ENCODE results near the gene HOXA5.

The HOXA5 gene

GRCh38 chr7:27148756-27149641 lies 5.5 kb upstream of the HOXA5 start:
- DNase-seq (ENCODE audit: low spot score) = peak; percentile 42

GRCh38 chr7:27148031-27148755 lies 4.7 kb upstream of the HOXA5 start:
- peak; percentile 54 for DNase-seq (ENCODE audit: low spot score)

DNA sequence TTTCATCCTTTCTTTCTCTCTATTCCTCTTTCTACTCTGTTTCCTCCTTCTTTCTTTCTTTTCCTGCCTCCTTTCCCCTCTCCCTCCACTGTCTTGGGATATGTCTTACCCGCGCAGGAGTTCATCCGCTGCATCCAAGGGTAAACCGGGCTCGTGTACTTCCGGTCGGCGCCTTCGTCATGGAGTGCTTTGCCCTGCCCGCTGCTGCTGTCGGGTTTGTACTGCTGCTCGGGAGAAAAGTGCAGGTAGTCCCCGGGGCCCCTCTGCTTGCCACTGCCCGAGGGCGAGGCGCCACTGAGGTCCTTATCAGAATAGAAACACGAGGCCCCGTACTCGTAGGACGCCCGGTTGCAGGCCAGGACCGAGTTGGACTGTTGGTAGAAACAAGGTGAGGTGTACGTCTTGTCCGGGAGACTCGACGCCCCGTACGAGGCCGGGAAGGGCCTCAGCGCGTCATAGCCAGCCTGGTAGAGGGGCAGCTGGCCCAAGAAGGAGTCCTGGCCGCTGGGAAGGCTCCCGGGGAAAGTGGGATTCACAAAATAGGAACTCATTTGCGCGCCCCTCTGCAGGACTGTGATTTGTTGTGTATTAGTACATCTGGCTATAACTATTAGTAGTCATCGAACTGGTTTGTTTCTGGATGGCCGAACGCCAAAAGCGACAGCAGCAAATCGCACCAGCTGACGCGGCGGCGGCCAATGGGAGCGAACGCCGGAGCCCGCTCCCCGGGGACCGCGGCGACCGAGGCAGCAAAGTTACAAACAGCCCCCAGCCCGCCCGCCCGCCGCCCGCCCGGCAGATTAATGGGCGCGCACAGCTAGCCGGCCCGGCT lies 3.9 kb upstream of the HOXA5 start, which contains the start of gene HOXA6:
Gene HOXA6, minus strand, starts transcription at position 576 of the 832 bp plus-strand sequence. Its CDS starts 25 bp downstream, at position 551.
- peak; percentile 82 for DNase-seq (ENCODE audit: low spot score)

GRCh38 chr7:27146491-27147198 lies 3.2 kb upstream of the HOXA5 start:
- no peak for DNase-seq (ENCODE audit: low spot score)

DNA sequence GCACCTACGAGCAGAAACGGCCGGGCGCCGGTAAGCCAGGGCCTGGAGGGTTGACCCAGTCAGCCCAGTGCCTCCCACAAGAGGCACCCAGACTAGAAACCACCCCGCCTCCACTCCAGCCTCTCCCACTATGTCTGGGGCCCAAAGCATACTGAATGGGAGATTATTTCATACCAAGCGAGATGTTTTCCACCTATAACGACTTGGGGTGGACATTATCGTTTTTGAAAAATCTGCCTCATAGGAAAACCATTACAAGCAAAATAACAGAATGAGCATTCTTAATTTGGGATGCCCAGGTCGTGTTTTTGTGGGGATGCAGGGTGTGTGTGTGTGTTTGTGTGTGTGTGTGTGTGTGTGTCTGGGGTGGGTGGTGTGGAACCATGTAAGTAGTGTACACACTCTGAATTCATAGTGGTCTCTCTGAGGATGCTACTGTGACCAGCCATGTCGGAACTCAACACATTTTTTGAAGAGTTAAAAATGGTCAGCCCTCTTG lies 2.5 kb upstream of the HOXA5 start:
- DNase-seq (ENCODE audit: low spot score) = no peak

DNA sequence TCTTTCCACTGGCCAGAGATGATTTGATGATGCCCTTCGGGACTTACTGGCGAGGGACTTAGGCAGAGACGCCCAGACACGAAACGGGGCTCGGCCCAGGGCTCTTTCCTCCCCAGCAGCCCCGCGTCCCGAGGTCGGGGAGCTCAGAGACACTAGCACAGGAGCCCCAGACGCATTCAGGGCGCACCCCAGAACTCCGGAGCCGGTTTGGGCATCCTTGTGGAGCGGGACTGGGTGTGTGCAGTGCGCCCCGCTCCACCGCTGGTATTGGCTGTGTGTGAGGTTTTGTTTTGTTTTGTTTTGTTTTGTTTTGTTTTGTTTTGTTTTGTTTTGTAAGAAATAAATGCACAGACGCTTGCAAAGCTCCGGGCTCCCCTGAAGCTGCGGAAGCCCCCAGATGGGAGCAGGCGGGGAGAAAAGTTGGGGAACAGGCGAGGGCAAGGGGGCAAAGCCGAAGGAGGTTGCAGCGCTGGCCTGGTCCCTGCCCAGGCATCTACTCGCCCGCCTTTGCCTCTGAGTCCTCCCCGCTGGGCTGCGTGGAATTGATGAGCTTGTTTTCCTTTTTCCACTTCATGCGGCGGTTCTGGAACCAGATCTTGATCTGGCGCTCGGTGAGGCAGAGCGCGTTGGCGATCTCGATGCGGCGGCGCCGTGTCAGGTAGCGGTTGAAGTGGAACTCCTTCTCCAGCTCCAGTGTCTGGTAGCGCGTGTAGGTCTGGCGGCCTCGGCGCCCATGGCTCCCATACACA lies 1.9 kb upstream of the HOXA5 start:
- DNase-seq (ENCODE audit: low spot score) = no peak

DNA sequence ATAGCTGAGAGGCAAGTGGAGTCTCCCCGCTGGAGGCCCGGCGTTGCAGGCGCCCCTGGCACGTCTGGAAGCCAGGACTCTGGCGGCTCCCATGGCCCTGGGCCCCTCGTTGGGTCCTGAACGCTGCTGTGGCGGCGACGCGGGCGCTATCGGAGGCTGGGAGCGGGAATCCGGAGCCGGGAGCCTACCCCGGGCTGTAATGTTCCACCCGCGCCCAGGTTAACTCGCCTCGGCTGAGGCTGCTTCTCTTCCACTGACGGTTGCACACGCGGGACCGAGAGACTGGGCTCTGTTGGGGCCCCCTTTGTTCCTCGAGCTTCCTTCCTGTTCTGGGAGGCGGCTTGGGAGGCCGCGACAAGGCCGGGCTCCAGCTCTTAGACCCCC lies 1.3 kb upstream of the HOXA5 start:
- no peak for DNase-seq (ENCODE audit: low spot score)

GRCh38 chr7:27143950-27144780 lies 684 bp upstream of the HOXA5 start:
- DNase-seq (ENCODE audit: low spot score) = no peak

GRCh38 chr7:27142580-27143022 lies 880 bp downstream of the HOXA5 start:
- no peak for DNase-seq (ENCODE audit: low spot score)

DNA sequence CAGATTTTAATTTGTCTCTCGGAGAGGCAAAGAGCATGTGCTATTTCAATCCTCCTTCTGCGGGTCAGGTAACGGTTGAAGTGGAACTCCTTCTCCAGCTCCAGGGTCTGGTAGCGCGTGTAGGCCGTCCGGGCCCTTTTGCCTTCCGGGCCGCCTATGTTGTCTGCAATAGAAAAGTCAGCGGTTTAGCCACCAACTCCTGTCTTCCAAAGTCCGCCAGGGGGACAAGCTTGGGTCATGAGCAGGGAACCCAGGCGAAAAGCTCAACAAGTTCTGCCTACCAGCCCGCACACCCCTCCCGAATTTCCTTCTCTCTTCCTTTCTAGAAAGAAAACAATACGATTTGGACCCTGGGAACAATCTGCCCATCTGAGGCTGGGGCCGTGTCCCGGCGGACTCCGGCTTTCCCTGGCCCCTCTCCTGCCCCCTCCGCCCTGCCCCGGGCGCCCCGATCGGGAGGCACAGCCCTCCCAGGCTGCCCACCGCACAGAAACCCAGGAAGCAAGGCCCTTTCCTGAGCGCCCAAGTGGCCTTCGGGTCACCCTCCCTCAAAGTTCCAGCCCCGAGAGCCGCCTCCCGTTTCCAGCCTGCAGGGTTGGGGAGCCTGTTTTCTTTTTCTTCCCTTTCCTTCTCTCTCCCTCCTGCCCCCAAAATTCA lies 1.4 kb downstream of the HOXA5 start:
- no peak for DNase-seq (ENCODE audit: low spot score)

GRCh38 chr7:27141137-27141922 lies 2.2 kb downstream of the HOXA5 start:
- DNase-seq (ENCODE audit: low spot score) = no peak

DNA sequence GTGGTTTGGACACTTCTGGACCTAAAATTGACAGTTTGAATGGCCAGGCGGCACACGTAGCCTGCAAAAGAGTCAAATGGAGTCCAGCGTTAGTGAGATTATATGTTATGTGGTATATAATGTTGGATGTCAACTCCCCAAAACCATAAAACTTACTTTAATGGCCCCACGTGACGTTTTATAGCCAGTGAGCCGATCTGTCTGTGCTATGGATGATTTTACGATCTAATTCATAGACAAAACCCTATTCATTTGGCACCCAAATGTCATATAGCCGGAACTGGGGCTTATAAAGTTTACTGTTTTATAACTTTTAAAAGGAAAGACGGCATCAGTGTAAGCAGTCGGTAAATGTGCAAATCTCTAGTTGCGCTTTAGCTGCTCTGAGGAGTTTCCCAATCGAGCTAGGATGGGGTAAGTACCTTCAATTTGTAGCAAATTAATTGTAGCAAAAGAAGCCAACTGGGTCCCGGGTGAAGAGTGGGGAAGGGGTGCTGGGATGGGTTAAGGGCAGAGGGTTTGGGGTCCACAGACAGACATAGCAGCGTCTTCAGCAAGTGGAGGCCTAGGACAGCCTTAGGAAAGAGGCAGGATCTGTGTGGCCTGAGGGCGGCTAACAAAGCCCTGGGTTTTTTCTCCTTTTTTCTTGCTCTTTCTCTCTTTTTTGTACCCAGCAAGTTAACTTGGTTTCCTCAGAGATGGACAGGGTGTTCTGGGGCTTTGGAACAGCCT lies 3.2 kb downstream of the HOXA5 start:
- no peak for DNase-seq (ENCODE audit: low spot score)

DNA sequence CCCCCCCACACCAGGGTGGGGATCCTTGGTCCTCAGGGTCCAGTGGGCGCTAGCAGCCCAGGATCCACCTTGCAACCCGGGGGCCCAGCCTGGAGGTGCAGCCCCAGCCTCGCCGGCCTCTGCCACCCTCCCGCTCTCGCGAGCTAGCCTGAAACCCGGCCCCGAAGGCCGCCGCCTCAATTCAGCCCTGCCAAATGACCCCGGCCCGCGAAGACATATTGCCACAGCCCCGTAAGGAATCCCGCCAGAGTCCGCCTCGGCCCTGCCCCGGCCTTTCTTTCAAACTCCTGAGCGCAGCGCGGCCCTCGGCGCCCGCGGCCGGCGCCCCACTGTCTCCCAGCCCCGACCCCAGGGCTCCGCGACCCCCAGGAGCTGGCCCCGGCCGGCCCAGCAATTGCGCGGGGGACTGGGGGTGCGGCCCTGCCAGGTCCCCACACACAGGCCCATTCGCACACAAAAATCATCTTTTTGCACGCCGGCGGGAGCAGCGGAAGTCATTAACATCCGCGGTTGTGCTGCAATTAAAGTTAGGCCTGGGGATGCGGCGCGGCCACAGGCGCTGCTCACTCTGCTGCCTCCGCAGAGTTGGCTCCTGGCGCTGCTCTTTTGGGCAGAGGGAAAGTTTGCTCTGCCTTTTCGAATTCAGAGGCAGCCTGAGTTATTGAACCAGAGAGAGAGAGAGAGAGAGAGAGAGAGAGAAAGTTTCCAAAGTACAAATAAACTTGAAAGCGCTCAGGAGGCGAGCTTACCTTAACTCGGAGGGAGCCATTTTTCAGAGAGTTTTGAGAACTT lies 4.0 kb downstream of the HOXA5 start:
- no peak for DNase-seq (ENCODE audit: low spot score)

DNA sequence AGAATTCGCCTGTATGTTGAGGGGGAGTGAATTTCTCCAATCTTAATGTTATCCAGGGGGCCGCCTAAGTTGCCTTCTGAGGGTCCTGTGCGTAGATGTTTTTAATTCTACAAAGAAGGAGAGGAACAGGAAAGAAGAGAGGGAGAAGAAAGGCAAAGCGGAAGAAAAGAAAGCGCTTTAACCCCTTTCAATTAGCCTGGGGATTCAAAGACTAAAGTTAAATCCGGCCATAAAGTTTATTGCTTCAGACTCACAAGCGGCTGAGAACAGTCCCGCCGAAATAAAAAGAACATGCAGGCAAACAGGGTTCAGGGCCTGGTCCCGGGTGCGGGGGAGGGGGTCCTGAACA lies 4.5 kb downstream of the HOXA5 start:
- DNase-seq (ENCODE audit: low spot score) = no peak

- no peak for DNase-seq (ENCODE audit: low spot score)
These were observed 5.0 kb downstream of the HOXA5 start for GRCh38 chr7:27138472-27138871.

DNA sequence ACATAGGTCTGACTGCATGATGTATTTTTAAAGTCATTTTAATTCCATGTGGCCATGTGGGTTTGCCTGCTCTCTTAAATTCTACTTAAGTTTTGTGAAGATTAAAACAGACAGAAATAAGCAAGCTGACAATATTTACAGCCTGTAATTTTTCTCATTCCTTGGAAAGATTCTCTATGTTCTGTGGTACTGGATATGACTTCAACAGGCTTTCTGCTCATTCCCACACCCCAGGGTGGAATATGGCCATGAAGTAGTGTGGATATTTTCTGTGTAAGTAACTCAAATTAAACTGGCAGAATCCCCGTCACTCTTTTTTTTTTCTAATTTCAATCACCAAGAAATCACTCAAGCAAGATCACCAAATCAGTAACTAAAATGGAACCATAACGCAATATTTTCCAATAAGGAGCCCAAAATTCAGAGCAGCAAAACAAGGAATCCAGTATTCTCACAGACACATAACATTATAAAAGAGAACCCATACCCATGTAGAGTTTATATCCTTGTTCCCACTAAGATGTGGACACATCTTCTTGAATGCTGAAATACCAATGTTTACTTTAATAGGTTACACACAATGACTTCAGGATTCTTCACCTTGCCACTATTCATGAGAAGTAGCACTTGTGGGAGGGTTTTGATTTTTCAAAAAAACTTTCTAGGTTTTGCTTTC lies 5.7 kb downstream of the HOXA5 start:
- no peak for DNase-seq (ENCODE audit: low spot score)

Data from GM03348 (cell line).